Hepatocyte (in vitro differentiated cells): ENCODE data around the gene AOPEP. TPM values are rescaled to one million over a fixed set of nuclear protein-coding genes. Genes with fewer than 3 reads are reported as not detected.

Source experiments
- DNase-seq: peaks from one replicate; pipeline ENCODE4 v3.0.0-alpha.2; 2016; ENCODE audit warnings: low spot score
- H2AFZ ChIP-seq: fragments of 200-600 bp; sonication (generic); 2 replicates; pipeline ENCODE4 v1.6.0; 2016; ENCODE audit warnings: antibody characterized with exemption, mild to moderate bottlenecking
- H3K27ac ChIP-seq: fragments of 200-600 bp; sonication (generic); 2 replicates; pipeline ENCODE4 v1.5.1; 2016; ENCODE audit warnings: mild to moderate bottlenecking
- H3K27me3 ChIP-seq: fragments of 200-600 bp; sonication (generic); 2 replicates; pipeline ENCODE4 v1.6.1; 2016
- H3K36me3 ChIP-seq: fragments of 200-600 bp; sonication (generic); replicated peaks from 2 replicates; pipeline ENCODE4 v1.5.1; 2016; ENCODE audit warnings: low read depth; ENCODE audit not compliant: insufficient read depth
- H3K4me1 ChIP-seq: fragments of 200-600 bp; sonication (generic); 2 replicates; pipeline ENCODE4 v1.5.1; 2016; ENCODE audit warnings: mild to moderate bottlenecking, moderate library complexity; ENCODE audit not compliant: insufficient read depth
- H3K4me2 ChIP-seq: fragments of 200-600 bp; sonication (generic); 2 replicates; pipeline ENCODE4 v1.6.0; 2016
- H3K4me3 ChIP-seq: fragments of 200-600 bp; sonication (generic); 2 replicates; pipeline ENCODE4 v1.5.1; 2016; ENCODE audit warnings: mild to moderate bottlenecking
- H3K79me2 ChIP-seq: fragments of 200-600 bp; sonication (generic); 2 replicates; pipeline ENCODE4 v1.6.0; 2017; ENCODE audit warnings: mild to moderate bottlenecking
- H3K9me2 ChIP-seq: fragments of 200-600 bp; sonication (generic); replicated peaks from 2 replicates; pipeline ENCODE4 v1.6.0; 2017; ENCODE audit warnings: mild to moderate bottlenecking; ENCODE audit not compliant: insufficient read depth
- H3K9me3 ChIP-seq: fragments of 200-600 bp; sonication (generic); 2 replicates; pipeline ENCODE4 v1.5.1; 2016; ENCODE audit warnings: low read depth, mild to moderate bottlenecking
- H4K20me1 ChIP-seq: fragments of 200-600 bp; sonication (generic); 2 replicates; pipeline ENCODE4 v1.6.0; 2016; ENCODE audit warnings: mild to moderate bottlenecking; ENCODE audit not compliant: insufficient read depth, poor library complexity, severe bottlenecking
- CTCF ChIP-seq: fragments of 200-600 bp; sonication (generic); IDR thresholded peaks from 2 replicates; pipeline ENCODE4 v1.5.1; 2016; ENCODE audit warnings: antibody characterized with exemption, mild to moderate bottlenecking; ENCODE audit not compliant: poor library complexity
- EZH2 ChIP-seq: fragments of 200-600 bp; sonication (generic); IDR thresholded peaks from 2 replicates; pipeline ENCODE4 v1.6.1; 2016; ENCODE audit warnings: antibody characterized with exemption, mild to moderate bottlenecking, borderline replicate concordance
- EZH2phosphoT487 ChIP-seq: fragments of 200-600 bp; sonication (generic); IDR thresholded peaks from one replicate; pipeline ENCODE4 v1.6.1; 2018; ENCODE audit warnings: antibody characterized with exemption, mild to moderate bottlenecking, low read depth, moderate library complexity; ENCODE audit not compliant: unreplicated experiment, severe bottlenecking
- WGBS: methylation state at CpG from one replicate; pipeline ENCODE4 v1.1.6; 2016; ENCODE audit warnings: low lambda C conversion rate; ENCODE audit errors: missing lambda C conversion rate; 5-methylcytosine and 5-hydroxymethylcytosine counted together
- polyA plus RNA-seq: library from polyadenylated mRNA; unstranded; fragments of >200 nt; fragmentation: Nextera tagmentation; extraction: Ambion mirVana; gene quantifications from 2 replicates; pipeline ENCODE4 v1.2.1, GENCODE V29; 2016
- total RNA-seq: library from RNA; depleted of rRNA; stranded (reverse); fragments of >200 nt; gene quantifications from 2 replicates; pipeline ENCODE4 v1.2.3, GENCODE V29; 2014

The AOPEP gene
- total and polyA plus RNA-seq, 2 experiments from 2014 or later = 82.8 to 101 TPM

GRCh38 chr9:95061916-95062595, 335.6 kb downstream of the AOPEP start:
- WGBS = 87% methylated on average over 13 of the region's 13 CpGs
- H2AFZ ChIP-seq = no peak overlapping the region
- H3K9me3 ChIP-seq = no peaks in the 10 kb centered on the region
- no peak overlapping the region for H3K27ac ChIP-seq
- no peaks in the 10 kb centered on the region for H3K9me2 ChIP-seq
- DNase-seq = no peak
- no peak for TF ChIP-seq CTCF
- TF ChIP-seq EZH2 = no peak
- no peak for TF ChIP-seq EZH2phosphoT487
- H3K4me2 ChIP-seq = no peak overlapping the region
- no peaks in the 10 kb centered on the region for H3K36me3 ChIP-seq
- H3K4me1 ChIP-seq = peaks cover 66% of the 10 kb centered on the region
- peaks cover 99% of the 10 kb centered on the region for H3K79me2 ChIP-seq
- H3K27me3 ChIP-seq = no peaks in the 10 kb centered on the region
- no peak overlapping the region for H3K4me3 ChIP-seq
- H4K20me1 ChIP-seq = peaks cover 86% of the 10 kb centered on the region

- H3K4me1 ChIP-seq = peaks cover 61% of the 10 kb centered on the region
- no peaks in the 10 kb centered on the region for H3K9me3 ChIP-seq
- H2AFZ ChIP-seq = no peak overlapping the region
- H3K36me3 ChIP-seq = no peaks in the 10 kb centered on the region
- H4K20me1 ChIP-seq = peaks cover 89% of the 10 kb centered on the region
- H3K9me2 ChIP-seq = no peaks in the 10 kb centered on the region
- peaks cover 99% of the 10 kb centered on the region for H3K79me2 ChIP-seq
- DNase-seq = no peak
- H3K4me2 ChIP-seq = no peak overlapping the region
- H3K27ac ChIP-seq = no peak overlapping the region
- no peaks in the 10 kb centered on the region for H3K27me3 ChIP-seq
- no peak for TF ChIP-seq CTCF
- TF ChIP-seq EZH2phosphoT487 = no peak
- TF ChIP-seq EZH2 = no peak
- 89% methylated on average over 7 of the region's 7 CpGs for WGBS
- no peak overlapping the region for H3K4me3 ChIP-seq
Measured at GRCh38 chr9:95062596-95063065, 336.1 kb downstream of the AOPEP start.

- Histone ChIP-seq H3K27ac (peak overlapping the region; percentile 84), H3K4me1 (peaks cover 54% of the 10 kb centered on the region), H3K36me3 (no peaks in the 10 kb centered on the region), H3K4me2 (no peak overlapping the region), H3K9me3 (no peaks in the 10 kb centered on the region), H3K9me2 (no peaks in the 10 kb centered on the region), H3K4me3 (no peak overlapping the region), H2AFZ (no peak overlapping the region), H4K20me1 (peaks cover 89% of the 10 kb centered on the region), H3K27me3 (no peaks in the 10 kb centered on the region), H3K79me2 (peaks cover 99% of the 10 kb centered on the region)
- TF ChIP-seq CTCF (no peak), EZH2phosphoT487 (no peak), EZH2 (no peak)
- DNase-seq = no peak
- 93% methylated on average over 10 of the region's 10 CpGs for WGBS
Measured at GRCh38 chr9:95063300-95063699, 336.8 kb downstream of the AOPEP start.
